A549 (cell line): ENCODE data around the gene COMTD1.

Experiments
- EP300 ChIP-seq, 2 experiments: fragments of >200 bp; sonication (Bioruptor Twin); formaldehyde crosslinking; IDR thresholded peaks; 2 replicates in 1 of 2; 3 replicates in 1 of 2; pipeline ENCODE4 v1.6.1; 2016 to 2017
- ESRRA ChIP-seq: fragments of 150-350 bp; IDR thresholded peaks from 2 replicates; pipeline ENCODE4 v1.6.1; 2014; ENCODE audit warnings: mild to moderate bottlenecking, low read length, borderline replicate concordance
- NFE2L2 ChIP-seq: fragments of 150-350 bp; conservative IDR thresholded peaks from 2 replicates; pipeline ENCODE4 v1.6.1; 2014; ENCODE audit warnings: low read length
- POLR2A ChIP-seq: IDR thresholded peaks from 2 replicates; pipeline ENCODE4 v1.6.1; 2012; ENCODE audit warnings: mild to moderate bottlenecking, low read length
- ZFP36 ChIP-seq: fragments of 450-650 bp; IDR thresholded peaks from 2 replicates; pipeline ENCODE4 v1.6.1; 2014; ENCODE audit warnings: borderline replicate concordance; ENCODE audit not compliant: partially characterized antibody
- TF ChIP-seq, protein P1 (sequence below): fragments of 450-650 bp; IDR thresholded peaks from 2 replicates; pipeline ENCODE4 v1.6.1; 2014; ENCODE audit warnings: antibody characterized with exemption
- TF ChIP-seq, protein P2 (sequence below): fragments of 200-600 bp; sonication (generic); IDR thresholded peaks from 2 replicates; pipeline ENCODE4 v1.6.1; 2016; ENCODE audit warnings: antibody characterized with exemption, mild to moderate bottlenecking, moderate library complexity

DNA sequence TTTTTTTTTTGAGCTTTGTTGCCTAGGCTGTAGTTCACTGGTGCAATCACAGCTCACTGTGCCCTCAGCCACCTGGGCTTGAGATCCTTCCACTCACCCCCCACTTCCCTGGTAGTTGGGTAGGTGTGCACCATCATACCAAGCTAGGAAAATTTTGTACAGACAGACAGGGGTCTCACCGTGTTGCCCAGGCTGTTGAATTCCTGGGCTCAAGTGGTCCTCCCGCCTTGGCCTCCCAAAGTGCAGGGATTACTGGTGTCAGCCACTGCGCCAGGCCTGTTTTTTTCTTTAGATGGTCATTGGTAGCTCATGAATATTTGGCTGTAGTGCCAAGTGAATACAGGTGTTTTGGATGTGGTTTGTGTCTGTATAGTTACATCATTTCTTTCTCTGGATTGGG lies 7.5 kb downstream of the COMTD1 start:
- TF ChIP-seq, protein P1, sequence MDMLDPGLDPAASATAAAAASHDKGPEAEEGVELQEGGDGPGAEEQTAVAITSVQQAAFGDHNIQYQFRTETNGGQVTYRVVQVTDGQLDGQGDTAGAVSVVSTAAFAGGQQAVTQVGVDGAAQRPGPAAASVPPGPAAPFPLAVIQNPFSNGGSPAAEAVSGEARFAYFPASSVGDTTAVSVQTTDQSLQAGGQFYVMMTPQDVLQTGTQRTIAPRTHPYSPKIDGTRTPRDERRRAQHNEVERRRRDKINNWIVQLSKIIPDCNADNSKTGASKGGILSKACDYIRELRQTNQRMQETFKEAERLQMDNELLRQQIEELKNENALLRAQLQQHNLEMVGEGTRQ, result no peak
- no peak for TF ChIP-seq POLR2A
- TF ChIP-seq EP300 (IDR thresholded peaks at IDR 0.05), result no peak
- TF ChIP-seq ZFP36, result no peak
- TF ChIP-seq NFE2L2, result no peak
- TF ChIP-seq ESRRA, result no peak
- TF ChIP-seq, protein P2, sequence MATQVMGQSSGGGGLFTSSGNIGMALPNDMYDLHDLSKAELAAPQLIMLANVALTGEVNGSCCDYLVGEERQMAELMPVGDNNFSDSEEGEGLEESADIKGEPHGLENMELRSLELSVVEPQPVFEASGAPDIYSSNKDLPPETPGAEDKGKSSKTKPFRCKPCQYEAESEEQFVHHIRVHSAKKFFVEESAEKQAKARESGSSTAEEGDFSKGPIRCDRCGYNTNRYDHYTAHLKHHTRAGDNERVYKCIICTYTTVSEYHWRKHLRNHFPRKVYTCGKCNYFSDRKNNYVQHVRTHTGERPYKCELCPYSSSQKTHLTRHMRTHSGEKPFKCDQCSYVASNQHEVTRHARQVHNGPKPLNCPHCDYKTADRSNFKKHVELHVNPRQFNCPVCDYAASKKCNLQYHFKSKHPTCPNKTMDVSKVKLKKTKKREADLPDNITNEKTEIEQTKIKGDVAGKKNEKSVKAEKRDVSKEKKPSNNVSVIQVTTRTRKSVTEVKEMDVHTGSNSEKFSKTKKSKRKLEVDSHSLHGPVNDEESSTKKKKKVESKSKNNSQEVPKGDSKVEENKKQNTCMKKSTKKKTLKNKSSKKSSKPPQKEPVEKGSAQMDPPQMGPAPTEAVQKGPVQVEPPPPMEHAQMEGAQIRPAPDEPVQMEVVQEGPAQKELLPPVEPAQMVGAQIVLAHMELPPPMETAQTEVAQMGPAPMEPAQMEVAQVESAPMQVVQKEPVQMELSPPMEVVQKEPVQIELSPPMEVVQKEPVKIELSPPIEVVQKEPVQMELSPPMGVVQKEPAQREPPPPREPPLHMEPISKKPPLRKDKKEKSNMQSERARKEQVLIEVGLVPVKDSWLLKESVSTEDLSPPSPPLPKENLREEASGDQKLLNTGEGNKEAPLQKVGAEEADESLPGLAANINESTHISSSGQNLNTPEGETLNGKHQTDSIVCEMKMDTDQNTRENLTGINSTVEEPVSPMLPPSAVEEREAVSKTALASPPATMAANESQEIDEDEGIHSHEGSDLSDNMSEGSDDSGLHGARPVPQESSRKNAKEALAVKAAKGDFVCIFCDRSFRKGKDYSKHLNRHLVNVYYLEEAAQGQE, result no peak
